GM19395 (cell line): ENCODE measurements around the gene HMOX1.

Experiments
- ATAC-seq: cut with Tn5 transposase; IDR thresholded peaks from one replicate; pipeline ENCODE4 v1.9.1; 2021; ENCODE audit warnings: mild to moderate bottlenecking, moderate library complexity; ENCODE audit not compliant: unreplicated experiment

The HMOX1 gene

GRCh38 chr22:35380537-35381423, at the start of gene HMOX1:
TSS of gene HMOX1 (plus strand) at chr22:35381096. CDS start at chr22:35381174, 78 bp downstream.
- ATAC-seq, result peak; percentile 57

GRCh38 chr22:35332278-35332677, 48.6 kb upstream of the HMOX1 start:
- ATAC-seq, result no peak

GRCh38 chr22:35333220-35333619, 47.7 kb upstream of the HMOX1 start:
- ATAC-seq, result no peak

- no peak for ATAC-seq
Measured at GRCh38 chr22:35334004-35334403, 46.9 kb upstream of the HMOX1 start.

- no peak for ATAC-seq
Measured at GRCh38 chr22:35335468-35335867, 45.4 kb upstream of the HMOX1 start.

- ATAC-seq, result no peak
Measured at GRCh38 chr22:35335936-35336781, 44.7 kb upstream of the HMOX1 start.

- ATAC-seq, result no peak
Measured at GRCh38 chr22:35337932-35338331, 43.0 kb upstream of the HMOX1 start.

- ATAC-seq, result no peak
Measured at GRCh38 chr22:35341090-35341874, 39.6 kb upstream of the HMOX1 start.

- ATAC-seq, result no peak
Measured at GRCh38 chr22:35342390-35342789, 38.5 kb upstream of the HMOX1 start.

- ATAC-seq, result no peak
Measured at GRCh38 chr22:35343664-35344550, 37.0 kb upstream of the HMOX1 start.

- no peak for ATAC-seq
Measured at GRCh38 chr22:35344956-35345690, 35.8 kb upstream of the HMOX1 start.

GRCh38 chr22:35345808-35346505, 34.9 kb upstream of the HMOX1 start:
- ATAC-seq, result no peak

GRCh38 chr22:35346596-35347220, 34.2 kb upstream of the HMOX1 start:
- no peak for ATAC-seq

- no peak for ATAC-seq
Measured at GRCh38 chr22:35347462-35347861, 33.4 kb upstream of the HMOX1 start.

GRCh38 chr22:35348026-35348590, 32.8 kb upstream of the HMOX1 start:
- ATAC-seq, result no peak

- no peak for ATAC-seq
Measured at GRCh38 chr22:35348703-35349102, 32.2 kb upstream of the HMOX1 start.

GRCh38 chr22:35349368-35349703, 31.6 kb upstream of the HMOX1 start:
- no peak for ATAC-seq
